Sigmoid colon (tissue), 7 donors: ENCODE data around the gene TIA1. TPM values are rescaled to one million over a fixed set of nuclear protein-coding genes. Genes with fewer than 3 reads are reported as not detected.

Source experiments
- DNase-seq: peaks from one replicate; pipeline ENCODE4 v3.0.0-alpha.2; 2019
- H3K27ac ChIP-seq, 4 donors: fragments of 200-600 bp; sonication (generic); one replicate each; pipeline ENCODE4 v1.5.1; 2016 to 2019; ENCODE audit warnings: mild to moderate bottlenecking in 1 of 4
- H3K27me3 ChIP-seq, 3 donors: fragments of 200-600 bp; sonication (generic); one replicate each; pipeline ENCODE4 v1.5.1; 2019; ENCODE audit warnings: mild to moderate bottlenecking in 1 of 3
- H3K36me3 ChIP-seq, 4 donors: fragments of 200-600 bp; sonication (generic); one replicate each; pipeline ENCODE4 v1.5.1; 2016 to 2019
- H3K4me1 ChIP-seq, 4 donors: fragments of 200-600 bp; sonication (generic); one replicate each; pipeline ENCODE4 v1.5.1; 2017 to 2019
- H3K4me3 ChIP-seq, 4 donors: fragments of 200-600 bp; sonication (generic); one replicate each; pipeline ENCODE4 v1.5.1; 2017 to 2019; ENCODE audit warnings: mild to moderate bottlenecking in 2 of 4, moderate library complexity in 1 of 4
- H3K9me3 ChIP-seq, 4 donors: fragments of 200-600 bp in 3 of 4; sonication (generic) in 3 of 4; one replicate each; pipeline versions ENCODE4 v1.5.1 to v1.6.1; 2013 to 2019
- EP300 ChIP-seq, 4 donors: sonication (generic); formaldehyde crosslinking; IDR thresholded peaks; one replicate each; pipeline ENCODE4 v1.6.1; 2017; ENCODE audit warnings: antibody characterized with exemption in 4 of 4
- POLR2A ChIP-seq, 2 donors: fragments of 450-650 bp; IDR thresholded peaks; one replicate each; pipeline ENCODE4 v1.6.1; 2016; ENCODE audit warnings: antibody characterized with exemption in 2 of 2, mild to moderate bottlenecking in 2 of 2, moderate library complexity in 2 of 2
- POLR2AphosphoS5 ChIP-seq, 4 donors: sonication (generic); formaldehyde crosslinking; IDR thresholded peaks; one replicate each; pipeline ENCODE4 v1.6.1; 2017; ENCODE audit warnings: antibody characterized with exemption in 4 of 4
- WGBS, 2 donors: extraction: QIAGEN DNeasy Blood & Tissue Kit; methylation state at CpG; one replicate each; pipeline ENCODE4 v1.1.7; 2013; 5-methylcytosine and 5-hydroxymethylcytosine counted together
- intact Hi-C: fragments of 100-400 bp; cut with DNase I; formaldehyde crosslinking; loops from one replicate; pipeline ENCODE4 v1.15.1; 2023
- polyA plus RNA-seq, 3 donors: library from polyadenylated mRNA; stranded (reverse); fragments of 200-250 nt; gene quantifications; one replicate each; pipeline ENCODE4 v1.2.3, GENCODE V29; 2013
- small RNA-seq, 3 donors: library from RNA; depleted of rRNA; stranded (forward); fragments of <200 nt; gene quantifications; one replicate each; pipeline ENCODE3, GENCODE V24; 2016
- total RNA-seq, 4 donors: library from RNA; depleted of rRNA; stranded (reverse); fragments of >200 nt; gene quantifications; one replicate each; pipeline ENCODE4 v1.1.0, GENCODE V29; 2016
- TF ChIP-seq, protein P1 (sequence below), 4 experiments: fragments of 450-650 bp in 3 of 4; fragments of 200-600 bp in 1 of 4; IDR thresholded peaks; one replicate each; pipeline ENCODE4 v1.5.1; 2016 to 2019; ENCODE audit warnings: antibody characterized with exemption in 4 of 4, mild to moderate bottlenecking in 3 of 4, moderate library complexity in 2 of 4
- donor health status: healthy with polysubstance abuse.
- donor health status: Bipolar disorder and iron deficiency.
- donor health status: healthy.

The TIA1 gene
- total and polyA plus RNA-seq, 7 donors: 9.7 to 132 (median 94.8) TPM

DNA sequence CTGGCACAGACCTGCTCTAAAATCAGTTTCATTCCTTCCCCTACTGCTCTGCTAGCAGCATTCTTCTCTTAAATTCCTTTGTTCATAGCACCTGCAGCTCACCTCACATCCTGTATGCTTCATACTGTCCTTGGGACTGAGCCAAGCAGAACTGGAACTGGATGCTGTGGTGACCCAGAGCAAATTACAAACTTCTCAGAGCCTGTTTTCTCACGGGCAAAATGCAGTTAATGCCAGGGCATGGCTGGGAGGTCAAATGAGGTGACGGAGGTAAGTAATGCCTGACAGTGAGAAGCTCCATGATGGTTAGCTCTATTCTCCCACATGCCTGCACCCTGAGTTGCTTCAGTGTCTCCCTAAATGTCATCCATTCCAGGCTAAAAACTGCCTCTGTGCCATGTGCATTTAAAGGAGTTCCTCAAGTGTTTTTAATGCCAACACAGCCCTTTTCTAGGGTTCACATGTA is 87.3 kb downstream of the TIA1 start:
- Histone ChIP-seq H3K36me3 (peaks cover 8 to 93% (median 25%) of the 10 kb centered on the region in 4 donors), H3K4me1 (no peaks in the 10 kb centered on the region), H3K9me3 (no peaks in the 10 kb centered on the region), H3K27ac (no peak overlapping the region), H3K4me3 (no peak overlapping the region), H3K27me3 (no peaks in the 10 kb centered on the region)
- intact Hi-C loops: no loop called here
- TF ChIP-seq POLR2A (IDR thresholded peaks at IDR 0.05) (no peak), POLR2AphosphoS5 (IDR thresholded peaks at IDR 0.05) (no peak), EP300 (IDR thresholded peaks at IDR 0.05) (no peak)
- TF ChIP-seq, protein P1, sequence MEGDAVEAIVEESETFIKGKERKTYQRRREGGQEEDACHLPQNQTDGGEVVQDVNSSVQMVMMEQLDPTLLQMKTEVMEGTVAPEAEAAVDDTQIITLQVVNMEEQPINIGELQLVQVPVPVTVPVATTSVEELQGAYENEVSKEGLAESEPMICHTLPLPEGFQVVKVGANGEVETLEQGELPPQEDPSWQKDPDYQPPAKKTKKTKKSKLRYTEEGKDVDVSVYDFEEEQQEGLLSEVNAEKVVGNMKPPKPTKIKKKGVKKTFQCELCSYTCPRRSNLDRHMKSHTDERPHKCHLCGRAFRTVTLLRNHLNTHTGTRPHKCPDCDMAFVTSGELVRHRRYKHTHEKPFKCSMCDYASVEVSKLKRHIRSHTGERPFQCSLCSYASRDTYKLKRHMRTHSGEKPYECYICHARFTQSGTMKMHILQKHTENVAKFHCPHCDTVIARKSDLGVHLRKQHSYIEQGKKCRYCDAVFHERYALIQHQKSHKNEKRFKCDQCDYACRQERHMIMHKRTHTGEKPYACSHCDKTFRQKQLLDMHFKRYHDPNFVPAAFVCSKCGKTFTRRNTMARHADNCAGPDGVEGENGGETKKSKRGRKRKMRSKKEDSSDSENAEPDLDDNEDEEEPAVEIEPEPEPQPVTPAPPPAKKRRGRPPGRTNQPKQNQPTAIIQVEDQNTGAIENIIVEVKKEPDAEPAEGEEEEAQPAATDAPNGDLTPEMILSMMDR (IDR thresholded peaks at IDR 0.05): no peak
- DNase-seq: no peak
- WGBS, 2 donors: 59 to 72% methylated on average over 2 of the region's 2 CpGs

DNA sequence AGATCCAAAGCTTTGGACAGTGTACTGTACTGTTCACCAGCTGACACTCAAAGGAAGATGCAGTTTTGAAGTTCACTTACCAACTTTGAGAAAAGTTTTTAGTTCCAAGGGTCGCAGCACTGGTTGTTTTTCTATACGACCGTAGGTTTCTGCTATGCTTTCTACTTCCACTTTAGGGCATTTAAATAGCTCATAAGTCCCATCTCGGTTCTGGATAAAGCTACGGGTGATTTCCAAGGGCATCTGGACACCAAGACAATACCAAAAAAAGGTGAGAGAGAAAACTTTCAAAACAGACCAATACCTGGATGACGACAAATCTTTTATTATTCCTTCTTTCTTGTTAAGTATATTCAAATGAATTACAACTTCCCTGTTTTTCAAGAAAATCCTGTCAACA is 87.9 kb downstream of the TIA1 start:
- H3K27me3 ChIP-seq: no peaks in the 10 kb centered on the region
- H3K36me3 ChIP-seq: peaks cover 8 to 93% (median 22%) of the 10 kb centered on the region in 4 donors
- no peaks in the 10 kb centered on the region for H3K4me1 ChIP-seq
- WGBS, 2 donors: 89 to 90% methylated on average over 6 of the region's 6 CpGs
- H3K9me3 ChIP-seq: no peaks in the 10 kb centered on the region
- no peak overlapping the region for H3K27ac ChIP-seq
- no peak overlapping the region for H3K4me3 ChIP-seq
- intact Hi-C loops: no loop called here
- no peak for TF ChIP-seq POLR2AphosphoS5 (IDR thresholded peaks at IDR 0.05)
- no peak for TF ChIP-seq EP300 (IDR thresholded peaks at IDR 0.05)
- no peak for TF ChIP-seq POLR2A (IDR thresholded peaks at IDR 0.05)
- TF ChIP-seq, protein P1 (IDR thresholded peaks at IDR 0.05): no peak
- DNase-seq: no peak

Small RNA genes within 50 kb of the gene (small RNA-seq; reads per million reads assigned to genes)
- 0 reads per million in 3 donors for gene AC016700.2
- 0 reads per million in 3 donors for gene MIR1285-2

Other genes starting within 250 kb of the TIA1 start
- 100 to 1,000 TPM; 178 to 186 (median 182) TPM for gene PCBP1, start 161.2 kb downstream of the TIA1 start, total RNA-seq
- gene PCBP1, start 161.2 kb downstream of the TIA1 start, polyA plus RNA-seq: 100 to 1,000 TPM; 269 to 311 (median 286) TPM
- 10 to 100 TPM in 3 of 4 donors, 1 to 10 TPM in 1; 8.8 to 24.3 (median 21.8) TPM for gene C2orf42, start 57.6 kb downstream of the TIA1 start, total RNA-seq
- gene C2orf42, start 57.6 kb downstream of the TIA1 start, polyA plus RNA-seq: 1 to 10 TPM; 5.1 to 8.5 (median 5.4) TPM
- 10 to 100 TPM; 46.8 to 66.2 (median 57.7) TPM for gene PCYOX1, start 9.5 kb upstream of the TIA1 start, total RNA-seq
- gene PCYOX1, start 9.5 kb upstream of the TIA1 start, polyA plus RNA-seq: 10 to 100 TPM in 1 of 3 donors, 1 to 10 TPM in 2; 4.2 to 14.1 (median 5.5) TPM
- gene SNRPG, start 45.1 kb upstream of the TIA1 start, total RNA-seq: 100 to 1,000 TPM in 2 of 4 donors, 10 to 100 TPM in 2; 80.9 to 221 (median 143) TPM
- gene SNRPG, start 45.1 kb upstream of the TIA1 start, polyA plus RNA-seq: 100 to 1,000 TPM; 188 to 219 (median 189) TPM
- 10 to 100 TPM; 20.0 to 25.3 (median 24.1) TPM for gene FAM136A, start 53.4 kb upstream of the TIA1 start, total RNA-seq
- gene FAM136A, start 53.4 kb upstream of the TIA1 start, polyA plus RNA-seq: 10 to 100 TPM; 43.2 to 52.7 (median 50.9) TPM